GM15510 (cell line): ENCODE measurements around the gene IDUA.

Source experiments
- POLR2A ChIP-seq: IDR thresholded peaks from 3 replicates; pipeline ENCODE4 v1.6.1; 2011; ENCODE audit warnings: borderline replicate concordance; ENCODE audit not compliant: insufficient read length; ENCODE audit errors: extremely low read depth

The IDUA gene

GRCh38 chr4:1030559-1030958 is 43.7 kb downstream of the IDUA start:
- no peak for TF ChIP-seq POLR2A

- no peak for TF ChIP-seq POLR2A
These were observed 44.5 kb downstream of the IDUA start for GRCh38 chr4:1031346-1031745.

GRCh38 chr4:1031956-1032795 is 45.3 kb downstream of the IDUA start:
- TF ChIP-seq POLR2A: no peak

GRCh38 chr4:1032861-1033260 is 46.0 kb downstream of the IDUA start:
- no peak for TF ChIP-seq POLR2A

GRCh38 chr4:1033840-1034551 is 47.2 kb downstream of the IDUA start:
- TF ChIP-seq POLR2A: no peak

GRCh38 chr4:1035510-1035909 is 48.7 kb downstream of the IDUA start:
- no peak for TF ChIP-seq POLR2A

- no peak for TF ChIP-seq POLR2A
These were observed 49.3 kb downstream of the IDUA start for GRCh38 chr4:1036095-1036494.

GRCh38 chr4:1036976-1037810 is 50.3 kb downstream of the IDUA start:
- no peak for TF ChIP-seq POLR2A

- no peak for TF ChIP-seq POLR2A
These were observed 52.2 kb downstream of the IDUA start for GRCh38 chr4:1038948-1039492.

- TF ChIP-seq POLR2A: no peak
These were observed 52.9 kb downstream of the IDUA start for GRCh38 chr4:1039493-1040343.

- TF ChIP-seq POLR2A: no peak
These were observed 53.7 kb downstream of the IDUA start for GRCh38 chr4:1040344-1041146.

GRCh38 chr4:1041147-1041935 is 54.5 kb downstream of the IDUA start:
- no peak for TF ChIP-seq POLR2A
